NCI-H1105 (cell line): ENCODE results near the gene PARL.

Source experiments
- DNase-seq: peaks from one replicate; lab custom pipeline; 2025; lab: John Stamatoyannopoulos, UW

PARL gene

GRCh38 chr3:183884427-183885296 is at the start of gene PARL:
PARL (minus strand) TSS chr3:183884880; CDS start chr3:183884846, 34 bp downstream.
- DNase-seq = peak; percentile 96

GRCh38 chr3:183933160-183933559 is 48.5 kb upstream of the PARL start:
- DNase-seq = no peak

GRCh38 chr3:183931881-183932280 is 47.2 kb upstream of the PARL start:
- no peak for DNase-seq

- no peak for DNase-seq
Observed at GRCh38 chr3:183930086-183930485, 45.4 kb upstream of the PARL start.

- no peak for DNase-seq
Observed at GRCh38 chr3:183927059-183927458, 42.4 kb upstream of the PARL start.

GRCh38 chr3:183924956-183925355 is 40.3 kb upstream of the PARL start:
- no peak for DNase-seq

GRCh38 chr3:183924543-183924942 is 39.9 kb upstream of the PARL start:
- DNase-seq = no peak

- no peak for DNase-seq
Observed at GRCh38 chr3:183922421-183922820, 37.7 kb upstream of the PARL start.

- DNase-seq = no peak
Observed at GRCh38 chr3:183921096-183921495, 36.4 kb upstream of the PARL start.

GRCh38 chr3:183920416-183920815 is 35.7 kb upstream of the PARL start:
- DNase-seq = no peak

GRCh38 chr3:183918178-183918577 is 33.5 kb upstream of the PARL start:
- DNase-seq = no peak

- DNase-seq = no peak
Observed at GRCh38 chr3:183917776-183918175, 33.1 kb upstream of the PARL start.

- no peak for DNase-seq
Observed at GRCh38 chr3:183914856-183915255, 30.2 kb upstream of the PARL start.

GRCh38 chr3:183913580-183913920 is 28.9 kb upstream of the PARL start:
- DNase-seq = no peak

- DNase-seq = no peak
Observed at GRCh38 chr3:183912895-183913579, 28.4 kb upstream of the PARL start.

- no peak for DNase-seq
Observed at GRCh38 chr3:183911763-183912506, 27.3 kb upstream of the PARL start.

- DNase-seq = no peak
Observed at GRCh38 chr3:183911087-183911486, 26.4 kb upstream of the PARL start.

- DNase-seq = no peak
Observed at GRCh38 chr3:183909030-183909600, 24.4 kb upstream of the PARL start.

GRCh38 chr3:183907911-183908331 is 23.2 kb upstream of the PARL start:
- DNase-seq = no peak

- DNase-seq = no peak
Observed at GRCh38 chr3:183907176-183907575, 22.5 kb upstream of the PARL start.

- no peak for DNase-seq
Observed at GRCh38 chr3:183906234-183906921, 21.7 kb upstream of the PARL start.
